Stimulated activated naive CD4-positive, alpha-beta T cell treated with Interleukin-2 at 50 U/mL for 16 hours (primary cell): Measurements from ENCODE around the gene NODAL.

Source experiments
- DNase-seq: peaks from one replicate; lab custom pipeline; 2025; lab: John Stamatoyannopoulos, UW

Gene NODAL

DNA sequence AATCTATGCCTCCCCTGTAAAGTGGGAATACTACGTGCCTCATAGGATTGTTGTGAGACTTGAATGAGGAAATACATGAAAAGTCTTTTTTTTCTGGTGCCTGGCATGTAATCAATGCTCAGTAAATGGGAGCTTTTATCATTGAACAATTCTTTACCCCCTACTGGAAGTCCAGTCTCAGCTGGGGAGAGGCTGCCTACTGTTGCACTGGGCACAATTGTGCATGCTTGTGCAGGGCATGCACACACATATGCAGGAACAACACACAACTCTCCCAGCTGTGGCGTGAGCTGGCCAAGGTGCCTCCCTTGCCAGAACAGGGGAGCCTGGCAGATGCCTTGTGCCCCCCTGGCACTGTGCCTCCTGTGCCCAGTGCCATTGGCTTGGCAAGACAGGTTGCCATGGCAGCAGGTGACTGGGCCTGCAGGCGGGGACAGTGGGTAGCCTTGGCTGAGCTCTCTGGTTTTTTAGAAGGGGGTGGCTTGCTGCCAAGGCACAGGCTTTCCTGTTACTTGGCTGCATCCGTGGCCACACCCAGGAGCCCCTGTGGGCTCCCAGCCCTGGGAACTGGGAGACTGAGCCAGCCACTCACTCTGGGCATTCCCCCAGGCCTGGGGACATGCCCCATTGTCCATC lies 21.0 kb upstream of the NODAL start:
- no peak for DNase-seq

DNA sequence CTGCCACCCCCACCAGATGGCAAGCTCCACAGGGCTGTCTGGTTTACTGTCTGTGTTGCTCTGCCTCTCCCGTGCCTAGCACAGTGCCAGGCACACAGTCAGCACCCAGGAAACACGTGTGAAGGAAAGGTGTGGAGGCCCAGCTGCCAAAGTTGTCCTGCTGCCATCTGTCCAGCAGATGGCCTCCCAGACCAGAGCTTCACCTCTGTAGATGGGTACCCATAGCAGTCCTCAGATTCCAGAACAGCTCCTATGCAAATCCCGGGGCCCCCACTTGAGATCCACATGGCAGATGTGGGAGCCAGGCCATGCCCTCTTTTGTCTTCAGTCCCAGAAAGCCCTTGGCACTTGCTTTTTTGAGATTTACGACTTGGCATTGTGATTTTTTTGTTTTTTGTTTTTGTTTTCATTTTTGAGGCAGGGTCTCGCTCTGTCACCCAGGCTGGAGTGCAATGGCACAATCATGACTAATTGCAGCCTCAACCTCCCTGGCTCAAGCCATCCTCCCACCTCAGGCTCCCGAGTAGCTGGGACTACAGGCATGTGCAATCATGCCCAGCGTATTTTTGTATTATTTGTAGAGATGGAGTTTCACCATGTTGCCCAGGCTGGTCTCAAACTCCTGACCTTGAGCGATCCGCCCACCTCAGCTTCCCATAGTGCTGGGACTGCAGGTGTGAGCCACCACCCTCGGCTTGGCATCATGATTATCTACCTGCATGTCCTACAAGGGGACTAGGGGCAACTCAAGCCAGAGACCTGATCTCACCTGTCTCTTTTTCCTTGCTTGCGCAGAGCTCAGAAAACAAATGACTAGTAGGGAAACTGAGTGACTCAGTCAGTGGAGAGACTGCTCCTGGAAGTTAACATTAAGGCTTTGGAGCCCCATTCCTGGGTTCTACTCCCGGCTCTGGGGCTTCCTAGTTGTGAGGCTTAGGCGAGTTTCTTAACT lies 20.2 kb upstream of the NODAL start:
- DNase-seq = no peak

DNA sequence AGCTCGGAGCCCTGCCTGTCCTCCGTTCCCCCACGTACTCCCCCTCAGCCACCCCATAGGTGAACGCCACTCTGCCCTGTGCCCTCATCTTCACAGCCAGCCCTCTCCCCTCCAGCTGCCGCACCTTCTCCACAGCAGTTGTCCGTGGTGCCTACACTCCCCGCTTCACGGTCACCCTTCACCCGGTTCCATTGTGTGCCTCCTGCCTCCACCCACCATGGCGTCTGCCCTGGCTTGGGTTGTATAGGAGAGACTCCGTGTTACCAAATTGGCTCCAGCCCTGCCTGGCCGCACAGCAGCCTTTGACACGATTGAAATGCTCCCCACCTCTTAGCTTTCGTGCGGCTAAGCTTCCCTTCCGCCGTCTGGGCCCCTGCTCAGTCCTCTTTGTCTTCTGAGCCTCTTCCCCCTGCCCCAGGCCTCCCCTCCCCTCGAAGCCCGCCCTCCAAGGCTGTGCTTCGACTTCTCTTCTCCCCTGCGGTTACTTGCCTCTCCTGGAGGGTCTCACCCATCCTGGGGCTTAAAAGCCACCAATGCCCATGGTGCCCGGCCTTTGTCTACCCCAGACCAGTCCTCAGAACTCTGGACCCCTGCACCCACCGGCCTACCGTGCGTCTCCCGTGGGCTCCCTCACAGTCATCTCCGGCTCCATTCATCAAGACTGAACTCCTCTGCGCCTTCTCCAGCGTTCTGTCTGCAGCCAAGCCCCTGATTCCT lies 18.5 kb upstream of the NODAL start:
- no peak for DNase-seq

DNA sequence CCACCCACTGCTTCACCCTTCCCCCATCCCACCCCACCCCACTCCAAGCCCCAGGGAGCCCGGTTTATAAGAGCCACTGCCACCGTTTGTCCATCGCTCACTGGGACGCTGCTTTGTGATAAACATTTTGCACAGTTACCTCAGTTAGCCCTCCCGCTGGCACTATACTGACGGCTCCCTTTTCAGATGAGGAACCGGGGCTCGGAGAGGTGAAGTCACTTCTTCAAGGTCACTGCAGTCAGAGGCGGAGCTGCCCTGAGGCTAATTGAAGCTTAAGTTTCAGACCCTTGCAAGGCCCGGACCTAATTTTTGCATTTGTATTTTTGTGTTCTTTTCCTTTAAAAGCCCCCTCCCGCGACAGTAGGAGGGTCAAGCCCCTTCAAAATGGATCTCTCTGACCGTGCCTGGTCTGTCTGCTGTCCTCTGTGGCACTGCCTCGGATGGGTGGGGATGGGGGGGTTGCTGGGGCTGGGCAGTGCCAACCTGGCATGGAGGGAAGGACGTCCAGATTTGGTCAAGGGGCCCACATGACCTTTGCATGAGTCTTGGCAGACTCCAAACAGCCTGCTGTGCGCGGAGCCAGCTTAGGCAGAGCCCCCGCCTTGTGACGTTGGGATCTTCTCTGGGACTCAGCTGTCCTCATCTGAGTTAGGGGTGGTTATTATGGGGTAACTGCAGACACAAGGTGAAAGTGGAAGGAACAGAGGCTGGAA lies 17.7 kb upstream of the NODAL start:
- DNase-seq = no peak

DNA sequence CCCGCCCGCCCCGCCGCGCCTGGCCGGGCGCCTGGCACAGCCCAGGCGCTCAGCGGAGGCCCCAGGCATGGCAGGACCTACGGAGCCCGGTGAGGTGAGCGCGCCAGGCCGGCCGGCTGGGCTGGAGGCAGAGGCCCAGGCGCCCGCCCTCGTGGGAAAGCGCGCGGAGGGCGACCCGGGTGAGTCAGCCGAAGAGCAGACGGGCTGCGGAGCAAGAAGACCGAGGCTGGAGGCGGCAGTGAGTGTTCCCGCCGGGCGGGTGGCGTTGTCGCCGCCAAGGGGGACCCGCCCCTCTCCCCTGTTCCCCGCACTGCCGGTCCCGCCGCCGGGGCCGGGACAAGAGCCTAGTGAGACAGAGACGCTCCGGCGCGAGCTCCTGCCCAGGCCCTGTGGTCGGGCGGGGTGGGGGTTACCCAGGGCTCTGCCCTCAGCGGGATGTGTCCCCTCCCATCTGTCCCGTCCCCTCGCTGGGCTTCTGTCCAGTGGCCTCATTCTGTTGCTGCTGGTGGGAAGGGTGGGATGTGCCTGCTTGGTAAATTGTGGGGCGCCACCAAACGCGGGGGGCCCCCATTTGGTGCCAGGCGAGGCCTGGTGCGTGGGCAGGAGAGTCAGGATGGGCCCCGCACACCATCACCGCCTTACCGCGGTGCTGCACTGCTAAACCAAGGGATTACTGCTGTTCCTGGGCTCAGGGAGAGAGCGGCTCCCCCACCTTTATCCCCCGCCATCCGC lies 17.0 kb upstream of the NODAL start:
- peak; percentile 49 for DNase-seq

DNA sequence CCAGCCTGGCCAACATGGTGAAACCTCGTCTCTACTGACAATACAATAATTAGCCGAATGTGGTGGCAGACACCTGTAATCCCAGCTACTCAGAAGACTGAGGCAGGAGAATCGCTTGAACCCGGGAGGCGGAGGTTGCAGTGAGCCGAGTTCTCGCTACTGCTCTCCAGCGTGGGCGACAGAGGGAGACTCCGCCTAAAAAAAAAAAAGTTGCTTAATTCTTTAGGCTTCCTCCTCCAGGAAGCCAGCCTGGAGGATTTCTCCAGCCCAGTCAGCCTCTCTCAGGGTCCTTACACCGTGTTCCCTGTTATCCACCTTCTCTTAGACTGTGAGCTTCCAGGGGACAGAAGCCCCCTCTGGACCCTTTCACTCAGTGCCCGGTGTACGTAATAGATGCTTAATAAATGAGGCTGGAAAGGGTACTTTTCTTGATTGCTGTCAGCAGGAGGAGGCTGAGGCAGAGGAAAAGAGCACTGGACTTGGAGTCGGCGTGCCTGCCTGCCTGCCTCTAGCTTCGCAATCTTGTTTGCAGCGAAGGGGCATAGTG lies 16.4 kb upstream of the NODAL start:
- no peak for DNase-seq

DNA sequence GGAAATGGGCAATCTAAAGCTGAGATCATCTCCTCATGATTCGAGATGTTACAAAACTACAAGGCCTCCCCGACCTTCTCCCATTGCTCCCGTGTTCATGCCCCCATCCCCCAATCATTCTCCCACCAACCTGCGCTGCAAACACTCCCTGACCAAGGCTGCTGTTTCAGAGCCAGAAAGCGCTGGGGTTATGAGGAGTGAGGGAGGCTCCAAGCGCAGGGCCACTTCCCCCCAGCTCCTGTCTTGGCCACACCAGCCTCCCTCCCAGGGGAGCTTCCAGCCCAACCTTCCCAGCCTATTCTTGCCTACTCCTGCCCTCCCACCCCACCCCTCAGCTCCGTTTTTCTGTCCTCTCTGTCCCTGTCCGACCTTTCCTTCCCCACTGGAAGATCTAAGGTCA lies 14.7 kb upstream of the NODAL start:
- no peak for DNase-seq

DNA sequence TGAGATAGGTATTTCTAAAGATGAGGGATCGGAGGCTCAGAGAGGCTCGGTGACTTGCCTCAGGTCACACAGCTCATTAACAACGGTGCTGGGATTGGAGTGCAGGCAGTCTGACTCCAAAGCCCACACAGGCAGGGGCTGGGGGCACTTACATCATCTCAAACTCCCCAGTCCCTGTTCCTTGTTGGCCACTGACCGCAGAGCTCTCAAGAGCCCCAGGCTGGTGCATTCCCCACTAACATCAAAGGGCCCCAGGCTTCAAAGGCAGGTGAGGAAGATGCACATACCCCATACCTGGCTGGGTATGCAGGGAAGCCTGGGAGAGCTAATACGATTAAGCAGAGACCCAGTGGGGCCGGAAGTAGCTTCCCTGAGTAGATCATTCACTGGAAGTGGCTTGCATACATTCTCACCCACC lies 13.7 kb upstream of the NODAL start:
- DNase-seq = no peak

DNA sequence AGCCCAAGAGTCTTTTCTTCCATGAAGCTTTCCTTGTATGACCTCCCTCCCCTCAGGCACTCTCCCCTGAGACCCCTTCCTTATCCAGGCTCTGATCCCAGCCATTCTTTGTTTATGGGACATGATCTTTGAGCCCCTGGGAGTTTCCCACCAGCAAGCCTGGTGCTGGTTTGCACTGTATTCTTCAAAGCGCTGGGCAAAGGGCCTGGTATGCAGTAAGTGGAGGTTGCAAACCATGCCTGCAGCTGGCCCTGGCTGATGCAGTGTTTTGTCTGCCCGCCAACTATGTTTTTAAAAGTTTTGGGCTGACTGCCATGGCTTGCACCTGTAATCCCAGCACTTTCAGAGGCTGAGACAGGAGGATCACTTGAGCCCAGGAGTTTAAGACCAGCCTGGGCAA lies 6.8 kb upstream of the NODAL start:
- DNase-seq = no peak

DNA sequence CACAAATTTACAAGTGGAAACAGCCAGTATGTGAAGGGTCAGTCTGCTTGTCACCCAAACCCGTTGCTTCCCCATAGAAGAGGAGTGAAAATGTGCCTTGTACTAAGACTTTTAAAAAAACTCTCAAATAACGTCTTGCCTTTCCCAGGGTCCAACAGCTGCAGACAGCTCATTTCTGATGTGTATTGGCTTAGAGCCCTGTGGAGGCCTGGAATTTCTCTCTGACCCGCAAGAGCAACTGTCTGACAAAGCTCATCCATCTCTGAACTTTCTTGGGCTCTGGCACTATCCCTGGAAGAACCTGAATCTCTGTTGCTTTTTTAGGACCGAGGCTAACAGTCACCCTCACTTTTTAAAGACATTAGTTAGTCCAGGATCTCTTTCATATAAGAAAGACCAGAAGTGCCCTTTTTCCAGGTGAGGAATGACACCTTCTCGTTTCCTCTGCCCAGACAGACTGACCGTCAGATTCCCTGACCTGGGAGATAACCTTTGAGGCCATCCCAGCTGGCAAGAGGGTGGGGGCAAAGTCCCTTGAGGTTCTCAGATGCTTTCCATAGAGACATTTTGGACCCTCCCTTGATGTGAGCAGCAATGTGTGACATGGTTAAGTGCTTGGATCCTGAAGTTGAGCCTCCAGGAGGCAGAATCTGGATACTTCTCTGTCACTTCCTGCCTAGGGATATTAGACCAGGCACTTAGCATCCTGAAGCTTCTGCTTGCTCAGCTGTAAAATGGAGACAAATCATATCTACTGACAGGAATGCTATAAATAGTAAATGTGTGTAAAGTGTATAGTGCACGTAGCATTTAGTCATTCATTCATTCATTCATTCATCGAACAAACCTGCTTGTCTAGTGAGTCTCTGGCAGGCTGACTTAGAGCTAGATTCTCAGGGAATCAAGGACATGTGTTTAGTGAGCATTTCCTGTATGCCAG lies 4.5 kb upstream of the NODAL start:
- no peak for DNase-seq

DNA sequence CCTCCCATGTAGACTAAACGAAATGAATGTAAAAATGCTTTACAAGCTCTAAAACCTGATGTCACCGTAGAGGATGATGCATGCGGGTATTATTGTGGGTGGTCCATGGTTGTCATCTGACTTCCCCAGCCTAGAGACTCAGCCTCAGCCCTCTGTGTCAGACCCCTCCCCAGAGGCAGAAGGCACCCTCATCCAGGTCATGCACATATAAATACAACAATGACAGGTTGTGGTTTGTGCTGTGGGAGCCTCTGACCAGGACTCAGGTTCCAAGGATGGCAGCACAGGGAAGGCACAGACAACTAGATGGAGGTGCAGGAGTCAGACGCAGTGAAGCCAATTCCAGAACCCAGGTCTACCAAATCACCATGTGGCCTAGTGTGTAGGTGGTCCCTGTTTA lies 3.3 kb upstream of the NODAL start:
- DNase-seq = no peak

DNA sequence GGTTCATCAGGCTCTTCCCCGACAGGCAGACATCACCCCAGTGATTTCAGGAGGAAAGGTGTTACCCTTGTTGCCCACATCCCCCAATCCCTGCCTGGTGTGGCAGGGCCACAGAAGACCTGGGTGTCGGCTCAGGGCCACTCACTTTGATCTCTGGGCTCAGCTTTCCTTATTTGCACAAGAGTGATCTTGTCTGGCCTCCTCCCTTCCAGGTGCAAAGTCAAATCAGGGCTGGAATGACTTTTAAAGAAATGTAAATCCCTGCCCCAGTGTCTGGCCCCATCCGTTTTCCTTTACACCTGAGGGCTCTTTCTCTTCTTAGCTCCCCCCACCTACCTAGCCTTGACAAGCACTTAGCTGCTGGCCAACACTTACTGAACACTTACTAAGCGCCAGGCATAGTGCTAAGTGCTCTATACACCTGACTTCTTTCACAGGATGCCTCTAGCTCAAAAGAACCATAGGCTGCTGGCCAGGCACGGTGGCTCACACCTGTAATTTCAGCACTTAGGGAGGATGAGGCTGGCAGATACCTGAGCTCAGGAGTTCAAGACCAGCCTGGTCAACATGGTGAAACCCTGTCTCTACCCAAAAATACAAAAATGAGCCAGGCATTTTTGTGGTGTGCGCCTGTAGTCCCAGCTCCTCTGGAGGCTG lies 979 bp upstream of the NODAL start:
- no peak for DNase-seq

DNA sequence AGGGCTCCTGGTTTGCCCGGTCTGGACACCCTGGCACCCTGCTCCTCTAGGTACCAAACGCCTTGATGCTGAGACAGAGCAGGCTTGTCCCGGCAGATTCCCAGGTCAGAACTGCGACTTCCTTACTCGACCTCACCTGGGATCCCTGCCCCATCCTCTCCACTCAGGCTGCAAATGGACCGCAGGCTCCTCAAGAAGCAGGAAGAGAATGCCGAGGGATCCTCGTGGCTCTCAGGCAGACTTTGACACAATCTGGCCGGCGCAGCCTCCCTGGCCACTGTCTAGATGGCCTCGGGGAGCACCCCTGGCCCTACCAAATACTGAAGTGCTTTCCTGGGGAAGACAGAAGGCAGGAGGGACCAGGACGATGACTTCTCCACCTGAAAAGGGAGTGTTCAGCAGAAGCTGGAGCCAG lies 421 bp upstream of the NODAL start:
- no peak for DNase-seq

DNA sequence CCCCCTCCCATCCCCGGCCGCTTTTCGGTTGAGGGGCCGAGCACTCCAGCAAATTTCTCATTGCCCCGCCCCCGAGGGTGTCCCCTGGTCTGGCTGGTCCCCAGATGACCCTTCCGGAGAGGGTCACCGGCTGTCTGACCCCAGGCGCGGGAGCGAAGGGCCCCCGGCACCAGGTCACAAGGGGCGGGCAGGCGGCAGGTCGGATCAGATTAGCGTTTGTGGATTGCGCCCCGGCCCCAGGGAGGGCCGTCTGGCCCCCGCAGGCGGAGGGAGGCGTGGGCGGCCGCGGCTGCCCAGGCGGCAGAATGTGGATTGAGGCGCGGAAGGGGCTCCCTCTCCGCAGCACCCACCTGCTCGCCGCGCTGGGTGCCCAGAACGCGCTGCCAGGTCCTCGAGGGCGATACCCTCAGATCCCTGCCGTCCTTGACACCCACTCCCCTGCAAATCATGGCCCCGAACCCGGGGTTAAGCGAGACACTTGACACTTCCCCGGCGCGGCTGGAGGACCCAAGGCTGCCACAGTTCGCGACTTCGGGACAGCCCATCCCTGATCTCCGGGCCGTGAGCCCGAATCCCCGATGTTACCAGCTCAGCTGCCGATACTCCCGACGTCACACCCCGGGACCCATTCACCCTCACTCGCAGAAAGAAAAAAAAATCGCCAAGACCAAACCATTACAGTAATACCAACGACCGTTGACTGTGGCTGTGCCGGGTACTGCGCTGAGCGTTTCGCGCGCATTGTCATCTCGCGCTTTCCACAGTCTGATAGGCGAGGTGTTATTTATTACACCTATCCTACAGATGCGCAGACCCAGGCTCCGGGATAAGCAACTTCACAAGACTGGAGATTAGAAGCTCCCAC lies 953 bp downstream of the NODAL start:
- no peak for DNase-seq

DNA sequence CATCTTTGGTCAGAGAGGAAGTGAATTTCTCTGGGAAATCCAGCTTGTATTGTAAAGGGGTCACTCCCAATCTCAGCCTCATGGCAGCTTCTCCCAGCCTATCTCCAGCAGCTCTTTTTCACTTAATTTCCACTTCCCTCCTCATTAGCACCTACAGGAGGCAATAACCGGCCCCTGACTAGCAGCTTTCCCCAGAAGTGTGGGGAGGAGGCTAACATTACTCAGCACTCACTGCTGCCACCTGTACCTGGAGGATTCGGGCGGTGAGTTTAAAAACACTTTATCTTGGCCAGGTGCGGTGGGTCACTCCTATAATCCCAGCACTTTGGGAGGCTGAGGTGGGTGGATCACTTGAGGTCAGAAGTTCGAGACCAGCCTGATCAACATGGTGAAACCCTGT lies 3.8 kb downstream of the NODAL start:
- DNase-seq = no peak

DNA sequence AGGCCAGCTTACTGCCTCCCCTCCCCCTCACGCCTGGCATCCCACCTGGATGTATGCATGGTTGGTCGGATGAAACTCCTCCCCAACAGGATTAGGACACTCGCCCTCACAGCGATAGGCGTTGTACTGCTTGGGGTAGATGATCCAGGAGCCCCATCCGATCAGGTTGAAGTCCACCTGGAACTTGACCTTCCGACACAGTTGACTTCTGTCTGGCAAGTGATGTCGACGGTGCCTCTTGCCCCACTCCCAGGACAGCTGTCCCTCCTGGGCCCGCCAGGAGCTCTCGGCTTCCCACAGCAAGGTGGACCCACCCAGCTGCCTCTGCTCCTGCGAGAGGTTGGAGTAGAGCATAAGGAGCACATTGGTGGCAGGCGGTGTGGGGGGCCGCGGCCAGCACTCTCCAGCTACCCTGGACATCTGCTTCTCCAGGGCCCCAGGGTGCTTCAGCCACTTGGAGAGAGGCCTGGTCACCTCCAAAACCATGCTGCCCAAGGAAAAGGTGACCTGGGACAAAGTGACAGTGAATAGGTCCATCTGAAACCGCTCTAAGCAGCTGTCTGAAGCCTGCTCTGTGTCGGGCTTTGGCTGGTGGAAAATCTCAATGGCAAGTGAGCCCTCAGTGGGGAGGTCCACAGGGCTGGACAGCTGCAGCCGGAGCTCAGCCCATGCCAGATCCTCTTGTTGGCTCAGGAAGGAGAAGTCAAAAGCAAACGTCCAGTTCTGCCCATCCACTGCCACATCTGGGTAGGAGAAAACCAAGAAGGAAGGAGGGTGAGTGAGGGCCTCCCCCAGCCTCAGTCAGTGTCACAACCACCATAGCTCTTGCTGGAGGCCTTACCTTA lies 6.0 kb downstream of the NODAL start:
- DNase-seq = no peak

DNA sequence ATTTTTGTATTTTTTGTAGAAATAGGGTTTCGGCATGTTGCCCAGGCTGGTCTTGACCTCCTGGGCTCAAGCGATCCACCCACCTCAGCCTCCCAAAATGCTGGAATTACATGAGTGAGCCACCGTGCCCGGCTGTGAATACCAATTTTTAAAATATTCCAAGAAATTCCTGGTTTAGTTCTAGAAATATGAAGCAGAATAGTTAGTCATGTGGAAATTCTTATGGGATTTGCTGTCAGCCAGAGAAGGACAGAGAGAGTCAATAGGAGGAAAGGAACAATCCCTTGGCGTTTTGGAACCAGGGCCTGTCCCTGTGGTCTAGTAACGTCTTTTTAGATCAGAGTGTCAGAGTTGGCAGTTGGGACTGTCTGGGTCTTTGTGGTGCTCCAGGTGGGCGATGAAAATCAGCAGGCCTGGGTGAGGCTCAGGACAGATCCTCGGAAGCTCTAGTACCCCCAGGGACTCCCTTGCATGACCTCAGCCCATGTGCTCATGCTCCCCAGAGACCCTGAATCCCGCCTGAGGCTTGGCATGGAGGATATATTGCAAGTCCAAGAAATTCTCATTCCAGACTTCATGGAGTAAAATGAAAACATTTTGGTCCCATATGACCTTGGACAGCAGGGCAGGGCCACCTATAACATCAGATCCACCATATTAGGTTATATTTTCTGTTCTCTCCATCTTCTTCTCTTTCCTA lies 7.8 kb downstream of the NODAL start:
- DNase-seq = no peak
